Neuronal stem cell (in vitro differentiated cells): ENCODE data around the gene KRTAP10-1.
A peak's percentile ranks its signal among the peaks of the same experiment; 100 is the strongest.
"Not testable (repeated sequence)": the region's sequence is repeated elsewhere in the genome, so short reads cannot be mapped to it uniquely, and the experiment has no call there.

Experiments used
- DNase-seq: peaks from one replicate; pipeline ENCODE4 v3.0.0-alpha.2; 2013; ENCODE audit warnings: low spot score
- H2AFZ ChIP-seq: one replicate; pipeline ENCODE4 v1.6.1; 2013; ENCODE audit warnings: mild to moderate bottlenecking, low read length, inconsistent platforms
- H2AK5ac ChIP-seq: 2 replicates; pipeline ENCODE4 v1.6.1; 2013; ENCODE audit warnings: low read depth, mild to moderate bottlenecking, inconsistent platforms, low read length, moderate library complexity, mixed read lengths
- H2BK120ac ChIP-seq: 2 replicates; pipeline ENCODE4 v1.6.1; 2013; ENCODE audit warnings: low read depth, mild to moderate bottlenecking, inconsistent platforms, low read length, moderate library complexity, mixed read lengths
- H2BK12ac ChIP-seq: one replicate; pipeline ENCODE4 v1.6.1; 2013; ENCODE audit warnings: low read length, inconsistent platforms
- H2BK15ac ChIP-seq: 2 replicates; pipeline ENCODE4 v1.6.1; 2013; ENCODE audit warnings: mild to moderate bottlenecking, low read length, inconsistent platforms, mixed read lengths
- H2BK5ac ChIP-seq: one replicate; pipeline ENCODE4 v1.6.1; 2013; ENCODE audit warnings: inconsistent platforms, mild to moderate bottlenecking, low read length, moderate library complexity
- H3K14ac ChIP-seq: one replicate; pipeline ENCODE4 v1.6.1; 2013; ENCODE audit warnings: low read length, inconsistent platforms
- H3K18ac ChIP-seq: 2 replicates; pipeline ENCODE4 v1.6.1; 2013; ENCODE audit warnings: low read length, inconsistent platforms
- H3K23ac ChIP-seq: 2 replicates; pipeline ENCODE4 v1.6.1; 2013; ENCODE audit warnings: low read depth, mild to moderate bottlenecking, mixed read lengths, low read length, inconsistent platforms; ENCODE audit not compliant: poor library complexity
- H3K27ac ChIP-seq: replicated peaks from 3 replicates; pipeline ENCODE4 v1.5.1; 2013; ENCODE audit warnings: low read length, inconsistent platforms
- H3K27me3 ChIP-seq, 3 experiments: 2 replicates each; pipeline ENCODE4 v1.6.1; 2013; ENCODE audit warnings: low read length in 3 of 3, mild to moderate bottlenecking in 2 of 3, inconsistent platforms in 1 of 3, low read depth in 1 of 3, mixed read lengths in 1 of 3, moderate library complexity in 1 of 3; ENCODE audit not compliant: control insufficient read depth in 3 of 3, insufficient read depth in 3 of 3
- H3K36me3 ChIP-seq, 2 donors: replicated peaks in 1 of 2; 2 replicates each; pipeline ENCODE4 v1.6.1; 2013; ENCODE audit warnings: low read length in 2 of 2; ENCODE audit not compliant: control insufficient read depth in 2 of 2, insufficient read depth in 2 of 2
- H3K4ac ChIP-seq: 2 replicates; pipeline ENCODE4 v1.6.1; 2013; ENCODE audit warnings: inconsistent platforms, mild to moderate bottlenecking, low read length, moderate library complexity
- H3K4me1 ChIP-seq, 2 donors: 1 replicate in 1 of 2; 2 replicates in 1 of 2; pipeline ENCODE4 v1.6.1; 2013; ENCODE audit warnings: low read length in 2 of 2, low read depth in 1 of 2; ENCODE audit not compliant: control insufficient read depth in 2 of 2, insufficient read depth in 1 of 2
- H3K4me2 ChIP-seq: one replicate; pipeline ENCODE4 v1.6.1; 2013; ENCODE audit warnings: mild to moderate bottlenecking, low read length, inconsistent platforms; ENCODE audit not compliant: insufficient read depth, poor library complexity, severe bottlenecking
- H3K4me3 ChIP-seq, 2 donors: 2 replicates each; pipeline ENCODE4 v1.5.1; 2013; ENCODE audit warnings: low read length in 2 of 2, mild to moderate bottlenecking in 2 of 2, inconsistent platforms in 1 of 2, moderate library complexity in 1 of 2
- H3K79me1 ChIP-seq: one replicate; pipeline ENCODE4 v1.6.1; 2013; ENCODE audit warnings: low read depth, mild to moderate bottlenecking, inconsistent platforms, low read length, moderate library complexity
- H3K9ac ChIP-seq: one replicate; pipeline ENCODE4 v1.6.1; 2013; ENCODE audit warnings: mild to moderate bottlenecking, low read depth, low read length, inconsistent platforms; ENCODE audit not compliant: poor library complexity
- H3K9me3 ChIP-seq, 2 donors: replicated peaks in 1 of 2; 2 replicates each; pipeline versions ENCODE3 to v1.6.1; 2013; ENCODE audit warnings: low read length in 2 of 2, mild to moderate bottlenecking in 2 of 2, inconsistent platforms in 1 of 2, low read depth in 1 of 2, mixed read lengths in 1 of 2, moderate library complexity in 1 of 2; ENCODE audit not compliant: control insufficient read depth in 2 of 2, insufficient read depth in 1 of 2
- H4K8ac ChIP-seq: one replicate; pipeline ENCODE4 v1.6.1; 2013; ENCODE audit warnings: low read depth, mild to moderate bottlenecking, inconsistent platforms, low read length, moderate library complexity
- H4K91ac ChIP-seq: one replicate; pipeline ENCODE4 v1.6.1; 2013; ENCODE audit warnings: low read length, low read depth, mild to moderate bottlenecking, inconsistent platforms; ENCODE audit not compliant: poor library complexity
- WGBS, 2 donors: extraction: QIAGEN DNeasy Blood & Tissue Kit; methylation state at CpG; one replicate each; pipeline ENCODE4 v1.1.7; 2013; ENCODE audit warnings: missing lambda C conversion rate in 2 of 2, mixed read lengths in 1 of 2; ENCODE audit not compliant: insufficient read length in 2 of 2, insufficient replicate concordance in 1 of 2; ENCODE audit errors: extremely low coverage in 2 of 2; 5-methylcytosine and 5-hydroxymethylcytosine counted together

KRTAP10-1 gene

GRCh38 chr21:44564886-44565598 lies 25.0 kb upstream of the KRTAP10-1 start:
- Histone ChIP-seq H3K18ac (no peak overlapping the region), H3K36me3 (no peaks in the 10 kb centered on the region)
- no CpG with 5 or more reads among the region's 1 CpG for WGBS, 2 donors

GRCh38 chr21:44564099-44564498 lies 24.1 kb upstream of the KRTAP10-1 start:
- Histone ChIP-seq H3K79me1 (no peaks in the 10 kb centered on the region), H4K8ac (no peak overlapping the region), H2BK120ac (no peak overlapping the region), H3K27ac (no peak overlapping the region), H2BK15ac (no peak overlapping the region), H2BK5ac (no peak overlapping the region), H3K23ac (no peak overlapping the region), H2AK5ac (no peak overlapping the region), H4K91ac (no peak overlapping the region), H3K4me2 (no peak overlapping the region), H3K9me3 (no peaks in the 10 kb centered on the region), H3K4me1 (no peaks in the 10 kb centered on the region), H2BK12ac (no peak overlapping the region), H3K4ac (no peak overlapping the region), H3K9ac (no peak overlapping the region), H3K18ac (no peak overlapping the region), H3K36me3 (no peaks in the 10 kb centered on the region), H2AFZ (no peak overlapping the region), H3K14ac (no peak overlapping the region), H3K27me3 (no peaks in the 10 kb centered on the region), H3K4me3 (no peak overlapping the region)
- no CpG with 5 or more reads among the region's 1 CpG for WGBS, 2 donors
- no peak for DNase-seq

More at GRCh38 chr21:44564886-44565598, 25.0 kb upstream of the KRTAP10-1 start:
- H2BK120ac ChIP-seq, result no peak overlapping the region
- no peak overlapping the region for H2AFZ ChIP-seq
- H4K8ac ChIP-seq, result no peak overlapping the region
- H3K9ac ChIP-seq, result no peak overlapping the region
- H2BK15ac ChIP-seq, result no peak overlapping the region
- no peak overlapping the region for H2BK12ac ChIP-seq
- H4K91ac ChIP-seq, result no peak overlapping the region
- no peak overlapping the region for H3K14ac ChIP-seq
- no peaks in the 10 kb centered on the region for H3K4me1 ChIP-seq
- no peak overlapping the region for H3K4me3 ChIP-seq
- H3K27ac ChIP-seq, result no peak overlapping the region
- no peak overlapping the region for H3K4ac ChIP-seq
- no peaks in the 10 kb centered on the region for H3K27me3 ChIP-seq
- no peak overlapping the region for H3K23ac ChIP-seq
- H3K79me1 ChIP-seq, result no peaks in the 10 kb centered on the region
- no peak for DNase-seq
- H2AK5ac ChIP-seq, result no peak overlapping the region
- H3K9me3 ChIP-seq, result no peaks in the 10 kb centered on the region
- H3K4me2 ChIP-seq, result no peak overlapping the region
- H2BK5ac ChIP-seq, result no peak overlapping the region

- no CpG with 5 or more reads among the region's 5 CpGs for WGBS, 2 donors
- Histone ChIP-seq H4K8ac (peak within 1 kb of the TSS; percentile 79), H2AFZ (no peak within 1 kb of the TSS), H3K27me3 (no peaks in the 10 kb centered on the region), H2BK15ac (peak within 1 kb of the TSS; percentile 28), H3K18ac (peak within 1 kb of the TSS; percentile 90), H3K27ac (no peak within 1 kb of the TSS), H3K4ac (peak within 1 kb of the TSS; percentile 68), H3K23ac (no peak within 1 kb of the TSS), H3K9me3 (no peaks in the 10 kb centered on the region), H3K79me1 (no peaks in the 10 kb centered on the region), H3K14ac (peak within 1 kb of the TSS; percentile 92), H3K36me3 (no peaks in the 10 kb centered on the region), H3K4me1 (peaks cover 2 to 5% of the 10 kb centered on the region in 2 donors), H4K91ac (no peak within 1 kb of the TSS), H2BK120ac (peak within 1 kb of the TSS; percentile 54), H2AK5ac (peak within 1 kb of the TSS; percentile 49), H2BK12ac (peak within 1 kb of the TSS; percentile 88), H2BK5ac (no peak within 1 kb of the TSS), H3K9ac (peak within 1 kb of the TSS; percentile 67), H3K4me2 (no peak within 1 kb of the TSS), H3K4me3 (no peak within 1 kb of the TSS)
- no peak for DNase-seq
These were observed 18.7 kb upstream of the KRTAP10-1 start, which contains the start of gene KRTAP10-3 for GRCh38 chr21:44558695-44559094. Gene KRTAP10-3 (minus strand): TSS chr21:44558795. CDS start chr21:44558715, 80 bp downstream.

- H3K4me2 ChIP-seq, H3K36me3 ChIP-seq, H3K79me1 ChIP-seq, H2BK120ac ChIP-seq, H3K27me3 ChIP-seq, H3K4me1 ChIP-seq, H3K23ac ChIP-seq, H2BK5ac ChIP-seq, H3K27ac ChIP-seq, H4K91ac ChIP-seq, H3K9me3 ChIP-seq, H3K4ac ChIP-seq, H3K4me3 ChIP-seq, H2AFZ ChIP-seq, DNase-seq: not testable (repeated sequence)
- peak overlapping the region; percentile 79 for H4K8ac ChIP-seq
- peak overlapping the region; percentile 88 for H2BK12ac ChIP-seq
- H3K18ac ChIP-seq, result peak overlapping the region; percentile 90
- peak overlapping the region; percentile 6 for H2BK15ac ChIP-seq
- WGBS, 2 donors, result no CpG with 5 or more reads among the region's 10 CpGs
- peak overlapping the region; percentile 92 for H3K14ac ChIP-seq
- peak overlapping the region; percentile 49 for H2AK5ac ChIP-seq
- peak overlapping the region; percentile 60 for H3K9ac ChIP-seq
These were observed 18.3 kb upstream of the KRTAP10-1 start for GRCh38 chr21:44558329-44558675.
